HG03520 (cell line): ENCODE results near the gene TSR1.

Experiments used
- ATAC-seq: cut with Tn5 transposase; IDR thresholded peaks from one replicate; pipeline ENCODE4 v1.9.1; 2021; ENCODE audit warnings: mild to moderate bottlenecking, moderate library complexity; ENCODE audit not compliant: unreplicated experiment

Gene TSR1

GRCh38 chr17:2289878-2290478 lies 46.3 kb downstream of the TSR1 start:
- ATAC-seq = no peak

GRCh38 chr17:2283302-2283701 lies 53.0 kb downstream of the TSR1 start:
- no peak for ATAC-seq

GRCh38 chr17:2282297-2282873 lies 53.9 kb downstream of the TSR1 start:
- no peak for ATAC-seq

DNA sequence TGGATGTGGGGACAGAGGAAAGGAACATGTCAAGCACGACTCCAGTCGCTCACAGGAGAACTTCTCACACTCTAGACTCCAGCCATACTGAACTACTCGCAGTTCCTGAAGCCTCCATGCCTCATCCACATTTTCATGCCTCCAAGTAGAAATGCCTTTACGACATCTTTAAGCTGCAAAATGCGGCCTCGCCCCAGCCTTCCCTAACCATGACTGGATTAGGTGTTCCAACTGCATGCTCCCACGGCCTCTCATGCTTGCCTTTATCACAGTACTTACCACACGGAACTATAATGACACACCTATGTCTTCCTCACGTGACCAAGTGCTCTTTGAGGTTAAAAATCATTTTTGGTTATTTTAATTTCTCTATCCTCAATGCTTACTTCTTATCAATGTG lies 56.5 kb downstream of the TSR1 start:
- ATAC-seq = no peak

DNA sequence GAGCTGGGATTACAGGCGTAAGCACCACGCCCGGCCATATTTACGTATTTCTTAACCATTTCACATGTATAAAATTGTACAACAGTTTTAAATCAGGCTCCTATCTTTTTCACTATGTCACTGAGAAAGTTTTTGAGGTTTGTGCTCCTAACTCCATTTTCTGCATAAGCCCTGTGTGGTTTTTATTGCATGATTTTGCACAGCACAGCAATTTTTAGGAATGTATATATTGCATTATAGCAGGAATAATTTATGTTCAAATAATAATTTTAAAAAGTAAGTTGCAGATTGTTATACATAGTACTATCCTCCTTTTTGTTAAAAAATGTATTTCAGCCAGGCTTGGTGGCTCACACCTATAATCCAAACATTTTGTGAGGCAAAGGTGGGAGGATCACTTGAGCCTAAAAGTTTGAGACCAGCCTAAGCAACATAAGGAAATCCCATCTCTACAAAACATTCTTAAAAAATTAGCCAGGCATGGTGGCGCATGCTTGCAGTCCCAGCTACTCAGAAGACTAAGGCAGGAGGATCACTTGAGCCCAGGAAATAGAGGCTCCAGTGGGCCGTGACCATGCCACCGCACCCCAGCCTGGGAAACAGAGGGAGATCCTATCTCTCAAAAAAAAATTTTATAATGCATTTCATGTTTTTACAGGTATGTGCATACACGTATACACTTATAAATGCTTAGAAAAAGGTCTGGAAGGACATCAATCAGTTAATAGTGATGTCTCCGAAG lies 58.7 kb downstream of the TSR1 start:
- ATAC-seq = no peak

DNA sequence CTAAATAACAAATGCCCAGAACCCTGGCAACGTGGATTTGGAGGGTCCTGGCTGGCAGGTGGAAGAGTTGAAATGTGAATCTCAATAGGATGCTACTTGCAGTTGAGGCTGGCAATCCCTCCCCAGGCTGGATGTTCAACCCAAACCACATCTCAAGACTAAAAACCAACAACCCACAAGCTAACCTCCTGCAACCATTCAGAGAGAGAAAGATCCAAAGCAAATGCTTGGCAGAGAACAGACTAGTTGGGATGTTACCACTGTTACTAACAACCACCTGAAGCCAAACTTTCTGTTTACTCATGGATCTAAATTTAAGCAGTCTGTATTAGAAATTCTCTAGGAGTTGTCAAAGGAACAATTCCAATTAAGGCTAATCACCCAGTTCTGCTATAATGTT lies 60.5 kb downstream of the TSR1 start:
- no peak for ATAC-seq

DNA sequence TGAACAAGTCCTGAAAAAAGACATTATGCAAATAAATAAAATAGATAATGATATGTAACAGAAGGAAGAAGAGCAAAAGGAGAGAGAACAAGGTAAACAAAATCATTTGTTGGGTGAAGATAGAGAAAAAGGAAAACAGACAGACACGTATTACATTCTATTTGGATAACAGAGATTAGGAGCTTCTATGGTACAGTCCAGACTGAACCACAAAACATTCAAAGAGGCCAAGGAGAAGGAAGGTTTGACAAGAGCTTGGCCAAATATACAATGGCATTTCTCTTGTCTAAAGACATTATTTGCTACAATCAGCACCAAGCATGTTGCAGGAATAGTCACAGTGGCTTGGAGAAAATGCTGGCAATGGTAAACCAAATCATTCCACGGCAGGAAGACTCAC lies 61.8 kb downstream of the TSR1 start:
- ATAC-seq = no peak
